PFSK-1 (cell line): ENCODE measurements around the gene ECEL1.

ENCODE experiments used
- POLR2AphosphoS5 ChIP-seq: IDR thresholded peaks from 2 replicates; pipeline ENCODE4 v1.6.1; 2012; ENCODE audit warnings: low read depth, mild to moderate bottlenecking, control low read depth, low read length, moderate library complexity
- SIN3A ChIP-seq: IDR thresholded peaks from 2 replicates; pipeline ENCODE4 v1.6.1; 2012; ENCODE audit warnings: mild to moderate bottlenecking, low read length, moderate library complexity, borderline replicate concordance; ENCODE audit not compliant: insufficient read depth
- TF ChIP-seq, protein P1 (sequence below), 2 experiments: IDR thresholded peaks; 2 replicates each; pipeline versions ENCODE4 v1.6.1 to v1.8.0; 2011 to 2012; ENCODE audit warnings: low read depth in 2 of 2, low read length in 2 of 2, control low read depth in 1 of 2, inconsistent platforms in 1 of 2, mild to moderate bottlenecking in 1 of 2, moderate library complexity in 1 of 2; ENCODE audit not compliant: insufficient read depth in 1 of 2

GRCh38 chr2:232535761-232536530 is 48.3 kb upstream of the ECEL1 start:
- TF ChIP-seq POLR2AphosphoS5 (no peak), SIN3A (no peak)
- TF ChIP-seq, protein P1, sequence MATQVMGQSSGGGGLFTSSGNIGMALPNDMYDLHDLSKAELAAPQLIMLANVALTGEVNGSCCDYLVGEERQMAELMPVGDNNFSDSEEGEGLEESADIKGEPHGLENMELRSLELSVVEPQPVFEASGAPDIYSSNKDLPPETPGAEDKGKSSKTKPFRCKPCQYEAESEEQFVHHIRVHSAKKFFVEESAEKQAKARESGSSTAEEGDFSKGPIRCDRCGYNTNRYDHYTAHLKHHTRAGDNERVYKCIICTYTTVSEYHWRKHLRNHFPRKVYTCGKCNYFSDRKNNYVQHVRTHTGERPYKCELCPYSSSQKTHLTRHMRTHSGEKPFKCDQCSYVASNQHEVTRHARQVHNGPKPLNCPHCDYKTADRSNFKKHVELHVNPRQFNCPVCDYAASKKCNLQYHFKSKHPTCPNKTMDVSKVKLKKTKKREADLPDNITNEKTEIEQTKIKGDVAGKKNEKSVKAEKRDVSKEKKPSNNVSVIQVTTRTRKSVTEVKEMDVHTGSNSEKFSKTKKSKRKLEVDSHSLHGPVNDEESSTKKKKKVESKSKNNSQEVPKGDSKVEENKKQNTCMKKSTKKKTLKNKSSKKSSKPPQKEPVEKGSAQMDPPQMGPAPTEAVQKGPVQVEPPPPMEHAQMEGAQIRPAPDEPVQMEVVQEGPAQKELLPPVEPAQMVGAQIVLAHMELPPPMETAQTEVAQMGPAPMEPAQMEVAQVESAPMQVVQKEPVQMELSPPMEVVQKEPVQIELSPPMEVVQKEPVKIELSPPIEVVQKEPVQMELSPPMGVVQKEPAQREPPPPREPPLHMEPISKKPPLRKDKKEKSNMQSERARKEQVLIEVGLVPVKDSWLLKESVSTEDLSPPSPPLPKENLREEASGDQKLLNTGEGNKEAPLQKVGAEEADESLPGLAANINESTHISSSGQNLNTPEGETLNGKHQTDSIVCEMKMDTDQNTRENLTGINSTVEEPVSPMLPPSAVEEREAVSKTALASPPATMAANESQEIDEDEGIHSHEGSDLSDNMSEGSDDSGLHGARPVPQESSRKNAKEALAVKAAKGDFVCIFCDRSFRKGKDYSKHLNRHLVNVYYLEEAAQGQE (IDR thresholded peaks at IDR 0.05; ENCODE audit: insufficient read depth in 1 of 2, low read depth in 2 of 2, low read length in 2 of 2), result no peak
